SK-MEL-5 (cell line): ENCODE results near the gene AHDC1. TPM values are rescaled to one million over a fixed set of nuclear protein-coding genes. Genes with fewer than 3 reads are reported as not detected.

Source experiments
- DNase-seq: peaks from one replicate; pipeline ENCODE4 v3.0.0-alpha.2; 2016; ENCODE audit warnings: low read depth, low spot score
- in situ Hi-C: cut with HindIII; loops from 2 replicates; pipeline ENCODE4 v1.10.0; 2016; ENCODE audit warnings: low sequenced_read_pairs, high pct_unique_total_duplicates, low pct_unique_long_range_greater_than_20kb
- total RNA-seq: library from RNA; depleted of rRNA; stranded (reverse); fragments of >200 nt; shearing (Covaris generic); gene quantifications from 2 replicates; pipeline ENCODE4 v1.2.3, GENCODE V29; 2014

Gene AHDC1
- total RNA-seq, 1 experiment from 2014 or later, result 4.4 TPM

- in situ Hi-C loops, result no loop called here
- DNase-seq, result no peak
Observed at GRCh38 chr1:27552911-27553420, 51.0 kb downstream of the AHDC1 start.

GRCh38 chr1:27551953-27552312, 52.0 kb downstream of the AHDC1 start:
- in situ Hi-C loops, result no loop called here
- no peak for DNase-seq

- DNase-seq, result no peak
- in situ Hi-C loops, result no loop called here
Observed at GRCh38 chr1:27551170-27551952, 52.6 kb downstream of the AHDC1 start.

- DNase-seq, result no peak
- in situ Hi-C loops, result no loop called here
Observed at GRCh38 chr1:27550510-27551169, 53.3 kb downstream of the AHDC1 start.

- no peak for DNase-seq
- in situ Hi-C loops, result no loop called here
Observed at GRCh38 chr1:27549807-27550408, 54.0 kb downstream of the AHDC1 start.

GRCh38 chr1:27548858-27549719, 54.9 kb downstream of the AHDC1 start:
- in situ Hi-C loops, result no loop called here
- DNase-seq, result no peak

- DNase-seq, result no peak
- in situ Hi-C loops, result no loop called here
Observed at GRCh38 chr1:27548136-27548853, 55.6 kb downstream of the AHDC1 start.

GRCh38 chr1:27547220-27548116, 56.5 kb downstream of the AHDC1 start:
- no peak for DNase-seq
- in situ Hi-C loops, result no loop called here

GRCh38 chr1:27545876-27546275, 58.1 kb downstream of the AHDC1 start:
- DNase-seq, result no peak
- in situ Hi-C loops, result no loop called here

GRCh38 chr1:27545271-27545670, 58.7 kb downstream of the AHDC1 start:
- no peak for DNase-seq
- in situ Hi-C loops, result no loop called here

- no peak for DNase-seq
Observed at GRCh38 chr1:27544834-27545233, 59.1 kb downstream of the AHDC1 start.

GRCh38 chr1:27543284-27543683, 60.7 kb downstream of the AHDC1 start:
- in situ Hi-C loops, result no loop called here
- DNase-seq, result no peak

More at GRCh38 chr1:27544834-27545233, 59.1 kb downstream of the AHDC1 start:
- in situ Hi-C loops, result no loop called here

- in situ Hi-C loops, result no loop called here
- peak; percentile 51 for DNase-seq
Observed at GRCh38 chr1:27542463-27543273, 61.3 kb downstream of the AHDC1 start.

GRCh38 chr1:27539901-27540861, 63.8 kb downstream of the AHDC1 start:
- in situ Hi-C loops, result no loop called here
- peak; percentile 34 for DNase-seq
